Suppressor macrophage treated with lipopolysaccharide for 4 hours (primary cell): ENCODE results near the gene HARS1.
A peak's percentile ranks its signal among the peaks of the same experiment; 100 is the strongest.
"Not testable (repeated sequence)": the region's sequence is repeated elsewhere in the genome, so short reads cannot be mapped to it uniquely, and the experiment has no call there.

Experiments
- DNase-seq: peaks from one replicate; pipeline ENCODE4 v3.0.0-alpha.2; 2020

The HARS1 gene, protein sequence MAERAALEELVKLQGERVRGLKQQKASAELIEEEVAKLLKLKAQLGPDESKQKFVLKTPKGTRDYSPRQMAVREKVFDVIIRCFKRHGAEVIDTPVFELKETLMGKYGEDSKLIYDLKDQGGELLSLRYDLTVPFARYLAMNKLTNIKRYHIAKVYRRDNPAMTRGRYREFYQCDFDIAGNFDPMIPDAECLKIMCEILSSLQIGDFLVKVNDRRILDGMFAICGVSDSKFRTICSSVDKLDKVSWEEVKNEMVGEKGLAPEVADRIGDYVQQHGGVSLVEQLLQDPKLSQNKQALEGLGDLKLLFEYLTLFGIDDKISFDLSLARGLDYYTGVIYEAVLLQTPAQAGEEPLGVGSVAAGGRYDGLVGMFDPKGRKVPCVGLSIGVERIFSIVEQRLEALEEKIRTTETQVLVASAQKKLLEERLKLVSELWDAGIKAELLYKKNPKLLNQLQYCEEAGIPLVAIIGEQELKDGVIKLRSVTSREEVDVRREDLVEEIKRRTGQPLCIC

DNA sequence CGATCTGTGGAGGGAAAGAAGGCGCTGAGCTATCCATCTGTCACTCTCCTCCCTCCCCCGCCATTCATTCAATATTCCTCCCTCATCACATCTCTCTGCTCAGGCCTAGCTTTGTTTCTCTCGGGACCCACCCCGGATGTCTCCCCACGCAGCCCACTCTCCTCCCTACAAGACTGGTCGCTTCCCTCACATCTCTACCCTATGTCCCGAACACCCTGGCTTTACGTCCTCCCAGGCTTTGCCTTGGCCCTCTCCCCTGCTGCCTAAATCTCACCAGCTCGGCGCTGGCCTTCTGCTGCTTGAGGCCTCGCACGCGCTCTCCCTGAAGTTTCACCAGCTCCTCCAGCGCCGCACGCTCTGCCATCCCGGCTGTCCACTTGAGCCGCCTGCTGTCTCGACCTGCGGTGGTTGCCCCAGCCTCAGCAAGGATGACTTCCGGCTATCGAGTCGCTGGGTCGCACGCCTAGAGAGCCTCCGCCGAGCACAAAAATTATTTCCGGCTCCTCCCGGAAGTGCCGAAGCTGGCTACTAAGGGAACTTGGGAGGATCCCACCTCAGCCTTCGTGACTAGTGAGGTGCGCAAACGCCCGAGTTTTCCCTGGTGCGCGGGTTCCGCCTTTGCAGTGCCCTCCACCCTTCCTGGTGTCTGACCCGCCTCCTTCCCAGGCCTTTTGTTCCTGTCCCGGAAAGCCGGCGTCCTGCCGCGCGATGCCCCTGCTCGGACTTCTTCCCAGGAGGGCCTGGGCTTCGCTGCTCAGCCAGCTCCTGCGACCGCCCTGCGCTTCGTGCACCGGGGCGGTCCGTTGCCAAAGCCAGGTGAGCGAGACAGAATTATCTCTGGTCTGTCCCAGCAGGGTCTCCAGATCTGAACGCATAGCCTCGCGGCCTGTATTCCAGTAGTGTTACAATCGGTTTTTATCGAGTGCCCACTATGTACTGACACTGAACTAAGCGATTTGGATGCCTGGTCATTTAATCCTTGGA is at the start of gene HARS1, which contains the start of gene HARS2:
Gene HARS1 (minus strand): TSS at position 430 of the 984 bp plus-strand sequence. CDS start 66 bp downstream, at position 364.
Gene HARS2 (plus strand): TSS at position 515 of the 984 bp plus-strand sequence. CDS start 194 bp downstream, at position 709.
- DNase-seq, result peak; percentile 97

DNA sequence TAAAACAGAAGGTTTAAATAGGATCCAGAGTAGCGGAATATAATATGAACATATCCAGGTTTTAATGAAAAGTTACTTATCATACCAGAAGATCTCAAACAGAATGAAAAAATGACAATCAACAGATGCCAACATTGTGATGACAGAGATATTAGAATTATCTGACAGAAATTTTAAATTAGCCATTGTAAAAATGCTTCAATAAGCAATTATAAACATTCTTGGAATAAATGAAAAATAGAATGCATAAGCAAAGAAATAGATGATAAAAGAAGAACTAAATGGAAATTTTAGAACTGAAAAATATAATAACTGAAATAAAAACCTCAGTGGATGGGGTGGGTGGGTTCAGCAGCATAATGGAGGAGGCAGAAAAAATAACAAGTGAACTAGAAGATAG is 46.3 kb upstream of the HARS1 start:
- no peak for DNase-seq

DNA sequence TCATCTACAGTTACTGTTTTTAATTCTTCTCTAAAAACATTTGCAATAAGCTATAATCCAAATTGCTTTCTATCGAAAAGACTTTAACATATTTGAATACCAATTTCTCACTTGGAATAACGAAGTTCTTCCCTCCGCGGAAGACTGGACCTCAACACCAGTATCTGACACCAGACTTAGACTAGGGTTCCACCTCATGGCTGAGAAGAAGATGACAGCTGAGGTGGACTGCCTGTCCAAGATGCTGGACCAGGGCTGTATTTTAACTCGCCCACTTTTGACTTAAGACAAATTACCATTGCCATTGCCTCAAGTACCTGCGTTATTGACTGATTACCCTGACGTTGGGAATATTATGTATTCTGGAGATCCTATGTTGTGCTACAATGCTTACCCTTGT is 43.2 kb upstream of the HARS1 start:
- DNase-seq, result no peak

DNA sequence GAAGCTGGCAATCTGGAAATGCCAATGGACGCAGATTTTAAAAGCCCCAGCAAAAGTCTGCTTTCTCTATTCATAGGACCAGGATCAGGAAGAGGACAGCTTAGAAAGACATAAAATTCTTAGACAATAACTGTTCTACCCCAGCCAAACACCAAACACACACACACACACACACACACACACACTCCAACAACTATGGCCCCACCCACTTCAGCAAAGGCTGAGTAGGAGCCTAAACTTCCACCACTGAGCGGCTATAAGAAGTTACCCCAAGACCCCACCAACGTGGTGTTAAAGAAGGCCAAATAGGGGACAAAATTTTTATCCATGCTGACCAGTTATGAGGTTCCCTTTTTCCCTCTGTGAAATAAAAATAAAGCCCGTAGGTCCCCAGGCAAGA is 41.9 kb upstream of the HARS1 start:
- no peak for DNase-seq

DNA sequence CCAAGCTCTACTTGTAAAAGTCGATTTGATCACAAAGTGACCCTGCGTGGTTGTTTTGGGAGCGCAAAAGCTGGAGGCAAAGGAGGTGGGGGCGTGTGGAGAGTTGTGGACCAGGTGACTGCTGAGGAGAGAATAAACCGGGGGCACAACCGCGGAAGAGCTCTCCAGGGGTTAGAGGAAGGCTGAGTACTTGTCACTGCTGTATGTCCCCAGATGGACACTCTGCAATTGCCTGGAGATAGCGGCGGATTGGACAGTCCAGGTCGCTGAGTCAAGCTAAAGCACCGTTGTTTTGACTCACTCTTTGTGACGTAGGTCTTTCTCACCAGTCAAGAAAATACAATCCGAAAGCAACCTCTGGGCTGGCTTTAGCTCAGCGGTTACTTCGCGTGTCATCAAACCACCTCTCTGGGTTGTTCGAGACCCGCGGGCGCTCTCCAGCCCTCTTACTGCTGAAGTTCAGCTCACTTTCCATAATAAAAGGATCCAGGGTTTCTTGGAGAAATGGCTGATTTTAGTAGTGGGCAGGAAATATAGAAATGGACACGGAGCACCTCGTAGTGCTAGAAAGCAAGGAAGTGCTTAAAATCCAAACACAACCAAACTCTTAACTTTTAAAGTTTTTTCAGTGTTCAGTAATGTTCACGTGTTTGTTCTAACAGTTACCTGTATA is 34.8 kb upstream of the HARS1 start:
- DNase-seq, result peak; percentile 84

DNA sequence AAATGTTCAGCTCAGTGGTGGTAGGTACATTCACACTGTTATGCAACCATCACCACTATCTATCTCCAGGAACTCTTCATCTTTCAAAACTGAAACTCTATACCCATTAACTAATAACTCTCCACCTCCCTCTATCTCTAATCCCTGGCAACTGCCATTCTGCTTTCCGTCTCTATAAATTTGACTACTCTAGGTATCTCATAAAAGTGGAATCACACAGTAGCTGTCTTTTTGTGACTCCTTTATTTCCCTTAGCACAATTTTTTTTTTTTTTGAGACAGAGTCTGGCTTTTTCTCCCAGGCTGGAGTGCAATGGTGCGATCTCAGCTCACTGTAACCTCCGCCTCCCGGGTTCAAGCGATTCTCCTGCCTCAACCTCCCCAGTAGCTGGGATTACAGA is 30.2 kb upstream of the HARS1 start:
- DNase-seq, result not testable (repeated sequence)

DNA sequence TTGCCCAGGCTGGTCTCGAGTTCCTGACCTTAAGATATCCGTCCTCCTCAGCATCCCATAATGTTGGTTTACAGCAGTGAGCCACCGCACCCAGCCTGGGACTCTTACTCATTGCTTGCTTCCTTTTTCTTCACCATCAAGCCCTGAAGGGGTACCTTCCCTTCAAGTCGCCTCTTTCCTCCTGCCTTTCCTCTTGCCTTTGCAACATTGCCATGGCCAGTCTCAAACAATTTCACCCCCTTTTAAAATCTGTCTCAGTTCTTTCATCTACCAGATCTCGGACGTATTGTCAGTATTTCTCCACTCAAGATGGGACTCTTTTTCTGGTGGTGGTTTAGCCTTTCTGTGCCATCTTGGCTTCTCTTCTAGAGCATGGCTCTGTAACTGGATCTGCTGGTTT is 29.6 kb upstream of the HARS1 start:
- DNase-seq, result not testable (repeated sequence)

DNA sequence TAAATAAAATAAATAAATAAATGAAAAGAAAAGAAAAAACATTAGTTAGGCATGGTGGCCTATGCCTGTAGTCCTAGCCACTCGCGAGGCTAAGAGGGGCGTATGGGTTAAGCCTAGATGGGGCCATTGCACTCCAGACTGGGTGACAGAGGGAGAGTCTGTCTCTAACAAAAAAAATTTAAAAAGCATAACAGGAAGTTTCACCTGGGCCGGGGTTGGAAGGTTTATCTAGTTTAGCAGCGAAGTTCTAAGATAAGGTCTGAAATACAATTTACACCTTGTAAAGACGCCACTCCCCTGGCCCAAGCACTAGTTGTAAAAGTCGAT is 27.1 kb upstream of the HARS1 start:
- no peak for DNase-seq

DNA sequence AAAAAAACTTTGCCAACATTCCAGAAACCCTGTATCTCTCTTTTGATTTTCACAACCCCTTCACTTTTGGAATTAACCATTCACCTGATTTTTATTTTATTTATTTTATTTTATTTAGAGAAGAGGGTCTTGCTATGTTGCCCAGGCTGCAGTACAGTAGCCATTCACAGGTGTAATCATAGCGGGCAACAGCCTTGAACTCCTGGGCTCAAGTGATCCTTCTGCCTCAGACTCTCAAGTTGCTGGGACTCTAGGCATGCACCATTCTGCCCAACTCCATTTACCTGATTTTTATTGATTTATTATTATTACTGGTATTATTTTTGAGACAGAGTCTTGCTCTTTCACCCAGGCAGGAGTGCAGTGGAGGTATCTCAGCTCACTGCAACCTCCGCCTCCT is 25.1 kb upstream of the HARS1 start:
- not testable (repeated sequence) for DNase-seq

DNA sequence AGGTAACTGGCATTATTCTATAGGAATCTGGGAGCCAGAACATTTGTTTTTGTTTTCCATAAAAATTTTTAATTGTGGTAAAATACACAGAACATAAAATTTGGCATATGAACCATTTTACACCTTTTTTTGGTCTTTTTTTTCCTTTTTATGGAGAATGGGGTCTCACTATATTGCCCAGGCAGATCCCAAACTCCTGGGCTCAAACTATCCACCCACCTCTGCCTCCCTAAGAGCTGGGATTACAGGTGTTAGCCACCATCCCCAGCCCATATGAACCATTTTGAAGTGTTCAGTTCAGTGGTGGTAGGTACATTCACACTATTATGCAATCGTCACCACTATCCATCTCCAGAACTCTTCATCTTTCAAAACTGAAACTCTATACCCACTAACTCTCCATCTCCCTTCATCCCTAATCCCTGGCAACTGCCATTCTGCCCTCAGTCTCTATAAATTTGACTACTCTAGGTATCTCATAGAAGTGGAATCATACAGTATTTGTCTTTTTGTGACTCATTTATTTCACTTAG is 22.5 kb upstream of the HARS1 start:
- DNase-seq, result no peak

DNA sequence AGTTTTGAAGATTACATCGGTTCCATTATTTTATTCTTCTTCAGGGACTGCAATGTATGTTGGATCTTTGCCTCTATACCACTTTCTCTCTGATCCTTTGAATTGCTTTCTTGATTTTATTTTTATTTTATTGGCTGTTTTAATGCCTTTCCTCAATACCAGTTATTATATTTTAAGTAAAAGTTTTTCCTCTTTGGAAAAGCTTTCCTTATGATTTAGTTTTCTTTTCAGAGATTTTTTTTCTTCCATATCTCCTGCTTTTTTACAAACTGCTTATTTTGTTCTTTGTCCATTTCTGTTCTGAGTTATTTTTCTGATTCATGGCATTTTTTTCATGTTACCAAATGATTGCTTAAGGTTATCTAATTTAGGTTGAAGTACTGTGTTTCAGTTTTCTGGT is 20.6 kb upstream of the HARS1 start:
- DNase-seq, result no peak

DNA sequence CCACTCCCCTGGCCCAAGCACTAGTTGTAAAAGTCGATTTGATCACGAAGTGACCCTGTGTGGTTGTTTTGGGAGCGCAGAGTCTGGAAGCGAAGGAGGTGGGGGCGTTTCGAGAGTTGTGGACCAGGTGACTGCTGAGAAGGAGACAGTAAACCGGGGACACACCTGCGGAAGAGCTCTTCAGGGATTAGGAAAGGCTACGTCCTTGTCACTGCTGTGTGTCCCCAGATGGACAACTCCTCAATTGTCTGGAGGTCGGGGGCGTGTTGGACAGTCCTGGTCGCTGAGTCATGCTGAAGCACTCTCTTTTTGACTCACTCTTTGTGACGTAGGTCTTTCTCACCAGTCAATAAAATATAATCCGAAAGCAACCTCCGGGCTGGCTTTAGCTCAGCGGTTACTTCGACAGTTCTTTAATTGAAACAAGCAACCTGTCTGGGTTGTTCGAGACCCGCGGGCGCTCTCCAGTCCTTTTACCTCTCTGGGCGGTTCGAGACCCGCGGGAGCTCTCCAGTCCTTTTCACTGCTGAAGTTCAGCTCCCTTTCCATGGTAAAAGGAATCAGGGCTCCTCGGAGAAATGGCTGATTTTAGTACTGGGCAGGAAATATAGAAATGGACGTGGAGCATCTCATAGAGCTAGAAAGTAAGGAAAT is 19.9 kb upstream of the HARS1 start:
- DNase-seq, result peak; percentile 98

DNA sequence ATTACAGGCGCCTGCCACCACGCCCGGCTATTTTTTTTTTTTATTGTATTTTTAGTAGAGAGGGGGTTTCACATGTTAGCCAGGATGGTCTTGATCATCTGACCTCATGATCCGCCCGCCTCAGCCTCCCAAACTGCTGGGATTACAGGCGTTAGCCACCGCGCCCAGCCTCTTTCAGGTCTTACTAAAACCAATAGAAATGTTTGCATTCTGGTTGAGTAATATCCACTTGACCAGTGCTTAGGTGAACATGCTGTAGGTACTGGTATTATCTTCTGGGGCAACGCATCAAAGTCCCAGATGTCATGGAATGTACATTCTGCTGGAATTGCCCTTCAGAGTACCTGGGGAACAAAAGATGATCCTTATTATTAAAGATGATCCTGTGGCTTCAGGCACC is 17.6 kb upstream of the HARS1 start:
- not testable (repeated sequence) for DNase-seq

DNA sequence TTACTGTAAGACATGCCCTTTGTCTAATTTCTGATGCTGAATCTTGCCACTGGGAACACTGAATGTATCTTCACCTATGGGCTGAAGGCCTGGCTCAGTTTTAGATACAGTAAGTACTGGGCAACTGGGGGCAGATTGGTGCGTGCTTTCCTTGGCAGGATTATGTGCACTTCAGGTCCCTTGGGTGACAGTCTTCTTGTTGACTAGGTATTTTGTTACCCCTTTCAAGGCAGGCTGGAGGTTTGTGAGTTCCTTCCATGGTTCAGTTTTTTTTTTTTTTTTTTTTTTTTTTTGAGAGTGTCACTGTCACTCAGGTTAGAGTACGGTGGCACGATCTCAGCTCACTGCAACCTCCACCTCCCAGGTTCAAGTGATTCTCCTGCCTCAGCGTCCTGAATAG is 16.6 kb upstream of the HARS1 start:
- no peak for DNase-seq

DNA sequence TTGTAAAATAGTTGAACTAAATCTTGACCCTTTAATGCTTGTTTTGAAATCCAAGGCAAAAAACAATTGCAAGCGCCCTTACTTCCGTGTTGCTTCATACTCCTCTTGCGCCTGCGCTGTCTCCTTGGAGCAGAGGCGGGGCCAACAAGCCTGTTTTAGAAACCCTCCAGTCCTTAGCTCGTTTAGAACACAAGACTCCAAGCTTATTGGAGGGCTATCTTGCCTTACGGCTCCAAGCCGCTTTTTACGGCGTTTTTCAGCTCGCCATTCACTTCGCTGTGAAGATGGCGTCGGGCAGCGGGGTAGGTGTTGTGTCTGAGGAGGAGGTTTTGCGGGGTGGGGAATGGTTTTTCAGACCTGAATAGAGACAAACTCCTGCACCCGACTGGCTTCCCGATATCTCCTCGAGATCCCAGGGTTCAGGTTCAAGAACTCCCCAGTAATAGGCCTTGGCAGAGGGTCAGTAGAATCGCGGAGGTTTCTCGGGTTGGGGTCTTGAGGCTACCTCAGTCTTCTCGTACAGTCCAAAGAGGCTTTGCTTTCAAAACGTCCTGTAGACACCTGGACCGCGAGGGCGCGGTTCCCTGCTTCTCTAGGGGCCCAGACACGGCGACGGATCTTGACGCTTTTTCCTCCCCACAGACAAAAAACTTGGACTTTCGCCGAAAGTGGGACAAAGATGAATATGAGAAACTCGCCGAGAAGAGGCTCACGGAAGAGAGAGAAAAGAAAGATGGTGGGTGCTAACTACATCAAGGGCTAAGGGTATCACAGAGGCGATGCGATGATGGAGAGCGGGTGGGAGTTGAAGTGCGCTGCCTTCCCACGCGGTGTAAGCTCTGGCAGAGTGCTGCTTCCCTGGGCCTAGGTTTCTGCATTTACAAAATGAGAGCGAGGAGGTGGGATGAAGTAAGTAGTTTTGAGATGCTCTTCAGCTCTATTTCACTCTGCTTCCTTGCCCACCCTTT is 9.3 kb upstream of the HARS1 start, which contains the start of gene ZMAT2:
Gene ZMAT2 (plus strand): TSS at position 271 of the 968 bp plus-strand sequence. CDS start 14 bp downstream, at position 285.
- DNase-seq, result peak; percentile 98

DNA sequence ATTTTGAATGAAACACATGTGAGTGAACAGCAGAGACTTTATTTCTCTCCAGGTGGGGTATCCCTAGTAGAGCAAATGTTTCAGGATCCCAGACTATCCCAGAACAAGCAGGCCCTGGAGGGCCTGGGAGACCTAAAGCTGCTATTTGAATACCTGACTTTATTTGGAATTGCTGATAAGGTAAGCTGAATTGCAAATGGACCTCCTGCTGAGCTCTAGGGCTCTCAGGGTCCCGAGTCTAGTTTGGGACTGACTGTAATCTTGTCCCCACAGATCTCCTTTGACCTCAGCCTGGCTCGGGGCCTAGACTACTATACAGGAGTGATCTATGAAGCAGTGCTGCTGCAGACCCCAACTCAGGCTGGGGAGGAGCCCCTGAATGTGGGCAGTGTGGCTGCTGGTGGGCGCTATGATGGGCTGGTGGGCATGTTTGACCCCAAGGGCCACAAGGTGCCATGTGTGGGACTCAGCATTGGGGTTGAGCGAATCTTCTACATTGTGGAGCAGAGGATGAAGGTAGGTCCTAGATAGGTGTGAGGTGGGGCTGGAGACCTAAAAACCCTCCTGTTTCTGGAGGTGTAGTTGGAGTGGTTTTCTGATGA is 5.8 kb upstream of the HARS1 start:
- DNase-seq, result no peak

DNA sequence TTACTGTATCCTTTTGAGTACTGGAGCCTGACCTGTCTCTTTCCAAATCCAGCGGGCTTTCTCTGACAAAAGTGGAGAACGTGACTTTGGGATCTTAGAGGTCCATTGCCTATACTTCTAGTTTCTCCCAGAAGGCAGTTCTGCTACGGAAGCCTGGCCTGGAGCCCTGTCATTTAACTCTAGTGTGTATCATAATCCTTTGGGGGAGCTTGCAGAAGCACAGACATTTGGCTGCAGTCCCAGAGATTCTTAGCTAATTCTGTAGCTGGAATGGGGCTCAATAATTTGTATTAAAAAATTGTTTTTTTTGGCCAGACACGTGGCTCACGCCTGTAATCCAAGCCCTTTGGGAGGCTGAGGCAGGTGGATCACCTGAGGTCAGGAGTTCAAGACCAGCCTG is 3.1 kb upstream of the HARS1 start:
- DNase-seq, result no peak

DNA sequence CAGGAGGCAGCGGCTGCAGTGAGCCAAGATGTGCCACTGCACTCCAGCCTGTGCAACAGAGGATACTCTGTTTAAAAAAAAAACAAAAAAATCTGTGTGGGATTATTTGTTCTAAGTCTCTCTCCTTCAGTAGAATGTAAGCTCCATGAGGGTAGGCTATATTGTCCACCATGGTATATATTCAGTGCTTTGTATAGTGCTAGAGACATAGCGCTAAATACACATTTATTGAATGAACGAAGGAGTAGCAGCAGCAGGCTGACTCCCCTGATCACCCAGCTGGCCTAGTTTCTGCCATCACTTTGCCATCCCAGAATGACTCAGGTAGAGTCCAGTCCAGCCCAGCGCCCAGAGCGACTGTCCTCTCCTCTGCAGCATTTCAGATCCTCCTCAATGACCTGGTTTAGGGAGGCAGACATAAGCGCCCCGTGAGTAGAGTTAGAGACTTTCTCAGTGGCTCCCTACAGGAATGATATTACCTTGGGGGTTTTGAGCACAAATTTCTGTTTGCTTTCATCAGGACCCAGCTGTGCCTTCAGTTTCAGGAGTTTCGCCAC is 716 bp downstream of the HARS1 start:
- no peak for DNase-seq

DNA sequence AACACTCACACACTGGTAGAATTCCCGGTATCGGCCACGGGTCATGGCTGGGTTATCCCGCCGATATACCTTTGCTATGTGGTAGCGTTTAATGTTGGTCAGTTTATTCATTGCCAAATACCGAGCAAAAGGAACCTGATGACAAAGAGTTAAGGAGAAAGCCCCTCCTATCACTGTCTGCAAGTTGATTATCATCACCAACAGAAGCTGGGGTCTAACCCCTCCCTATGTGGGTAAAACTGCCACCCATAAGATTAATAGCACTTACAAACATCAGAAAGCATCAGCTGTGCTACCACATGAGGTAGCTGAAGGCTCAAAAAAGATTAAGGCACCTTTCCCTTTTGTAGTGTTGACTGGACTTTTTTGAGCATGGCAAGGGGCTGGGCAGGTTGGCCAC is 12.2 kb downstream of the HARS1 start:
- DNase-seq, result no peak

DNA sequence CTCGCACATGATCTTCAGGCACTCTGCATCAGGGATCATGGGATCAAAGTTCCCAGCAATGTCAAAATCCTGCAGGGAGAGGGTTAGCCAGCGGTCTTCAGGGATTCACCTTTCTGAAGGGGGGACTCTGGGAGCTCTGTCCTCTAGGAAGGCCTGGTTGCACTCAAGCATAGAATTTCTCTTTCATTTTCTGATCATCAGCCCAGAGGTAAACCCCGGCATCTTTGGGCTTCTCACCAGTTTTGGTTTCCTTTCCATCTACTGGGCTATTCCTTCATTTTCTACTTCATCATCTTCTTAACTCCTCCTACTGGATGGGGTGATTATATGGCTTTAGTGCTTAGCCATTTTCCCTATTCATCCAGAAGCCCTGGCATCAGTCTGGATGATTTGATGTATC is 13.2 kb downstream of the HARS1 start:
- DNase-seq, result peak; percentile 54
